NCI-H82 (cell line): ENCODE data around the gene FCHSD2.
A peak's percentile ranks its signal among the peaks of the same experiment; 100 is the strongest.

Source experiments
- DNase-seq: peaks from one replicate; lab custom pipeline; 2025; lab: John Stamatoyannopoulos, UW

FCHSD2 gene

DNA sequence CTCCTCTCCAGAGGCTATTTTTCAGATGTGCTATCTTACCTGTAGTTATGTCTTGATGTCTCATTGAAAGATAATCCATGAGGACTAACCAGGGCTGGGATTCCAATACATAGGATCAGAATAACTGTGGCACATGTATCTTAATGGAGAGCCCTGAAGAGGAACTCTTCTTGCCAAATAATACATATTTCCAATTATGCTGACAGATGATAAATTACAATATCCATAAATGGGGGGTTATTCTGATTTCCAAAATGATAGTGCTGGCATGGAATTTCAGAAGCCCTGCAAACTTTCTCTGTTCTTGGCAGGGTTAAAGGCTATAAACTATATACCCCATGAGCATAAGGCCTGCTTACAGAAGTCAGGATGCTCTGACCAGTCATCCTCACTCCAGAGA is 173.7 kb downstream of the FCHSD2 start:
- no peak for DNase-seq

- no peak for DNase-seq
These were observed 176.4 kb downstream of the FCHSD2 start for GRCh38 chr11:72965672-72966071.

- DNase-seq = no peak
These were observed 179.4 kb downstream of the FCHSD2 start for GRCh38 chr11:72962717-72963116.

- no peak for DNase-seq
These were observed 180.0 kb downstream of the FCHSD2 start for GRCh38 chr11:72962084-72962483.

DNA sequence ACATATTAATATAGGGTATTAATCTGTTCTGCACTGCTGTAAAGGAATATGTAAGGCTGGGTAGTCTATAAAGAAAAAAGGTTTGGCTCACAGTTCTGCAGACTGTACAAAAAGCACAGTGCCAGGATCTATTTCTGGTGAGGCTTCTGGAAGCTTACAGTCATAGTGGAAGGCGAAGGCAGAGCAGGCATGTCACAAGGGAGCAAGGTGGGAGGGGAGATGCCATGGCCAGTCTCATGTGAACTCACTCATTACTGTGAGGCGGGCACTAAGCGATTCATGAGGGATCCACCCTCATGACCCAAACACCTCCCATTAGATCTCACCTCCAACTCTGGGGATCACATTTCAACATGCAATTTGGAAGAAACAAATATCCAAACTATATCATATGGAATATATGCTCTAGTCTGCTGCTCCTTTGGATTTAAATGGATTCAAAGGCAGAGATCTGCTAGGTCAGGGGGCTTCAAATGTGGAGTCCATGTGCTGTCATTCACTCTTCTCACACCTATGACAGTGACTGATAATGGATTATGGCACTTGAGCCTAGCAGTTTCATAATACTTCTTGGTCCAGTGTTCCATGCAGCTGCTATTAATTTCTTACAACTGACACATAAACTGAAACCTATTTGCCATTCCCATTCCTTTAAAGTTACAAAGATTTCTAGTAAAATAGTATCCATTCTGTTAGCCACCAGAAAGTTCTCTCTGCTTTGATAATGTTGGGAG is 182.0 kb downstream of the FCHSD2 start:
- no peak for DNase-seq

GRCh38 chr11:72958791-72959190 is 183.3 kb downstream of the FCHSD2 start:
- no peak for DNase-seq

GRCh38 chr11:72955466-72955865 is 186.7 kb downstream of the FCHSD2 start:
- peak; percentile 37 for DNase-seq

DNA sequence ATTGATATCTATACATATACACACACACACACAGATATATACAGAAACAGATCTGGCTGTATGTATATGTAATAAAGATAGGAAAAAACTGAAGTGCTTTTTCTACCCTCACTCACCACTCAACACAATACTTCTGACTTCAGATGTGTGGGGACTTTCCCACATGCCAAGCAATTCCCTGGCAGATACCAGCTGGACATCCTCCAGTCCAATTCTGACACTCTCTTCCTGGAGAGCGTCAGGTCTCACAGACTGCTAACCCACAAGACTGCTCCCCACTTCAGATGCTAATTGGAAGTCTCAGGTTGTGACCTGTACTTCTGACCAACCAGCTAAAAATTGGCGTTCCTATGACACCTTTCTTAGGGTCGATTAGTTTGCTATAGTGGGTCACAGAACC is 187.3 kb downstream of the FCHSD2 start:
- DNase-seq = no peak

DNA sequence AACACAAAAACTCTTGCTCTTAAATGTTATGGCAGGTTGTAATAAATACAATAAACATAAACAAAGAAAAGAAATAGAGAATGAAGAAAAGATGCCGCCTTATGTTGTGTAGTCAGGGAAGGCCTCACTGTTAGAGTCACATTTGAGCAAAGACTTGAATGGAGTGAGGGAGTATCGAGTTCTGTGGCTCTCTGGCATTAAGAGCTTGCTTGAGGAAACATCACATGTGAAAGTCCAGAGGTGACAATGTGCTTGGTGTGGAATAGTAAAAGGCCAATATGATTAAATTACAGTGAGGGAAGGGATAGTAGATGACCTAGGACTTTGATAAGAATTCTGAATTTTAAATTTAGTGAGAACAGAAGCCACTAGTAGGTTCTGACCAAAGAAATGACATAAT is 188.5 kb downstream of the FCHSD2 start:
- no peak for DNase-seq

DNA sequence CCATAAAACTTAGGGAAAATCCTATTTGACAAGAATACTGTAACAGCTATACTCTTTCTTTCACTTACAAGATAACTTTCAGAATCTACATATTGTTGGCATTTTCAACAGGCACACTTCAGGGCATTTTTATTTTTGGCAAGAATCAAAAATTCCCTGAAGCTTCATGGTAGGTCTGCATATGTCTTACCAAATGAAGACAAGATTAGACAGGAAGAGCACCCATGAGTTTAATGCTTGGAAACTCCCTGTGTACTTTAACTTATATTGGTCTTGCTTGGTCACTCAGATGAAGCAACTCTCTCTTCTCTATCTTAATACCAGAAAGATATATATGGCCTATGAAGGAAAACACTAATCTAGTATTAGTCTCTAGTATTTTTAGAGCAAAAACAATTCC is 190.2 kb downstream of the FCHSD2 start:
- DNase-seq = no peak

DNA sequence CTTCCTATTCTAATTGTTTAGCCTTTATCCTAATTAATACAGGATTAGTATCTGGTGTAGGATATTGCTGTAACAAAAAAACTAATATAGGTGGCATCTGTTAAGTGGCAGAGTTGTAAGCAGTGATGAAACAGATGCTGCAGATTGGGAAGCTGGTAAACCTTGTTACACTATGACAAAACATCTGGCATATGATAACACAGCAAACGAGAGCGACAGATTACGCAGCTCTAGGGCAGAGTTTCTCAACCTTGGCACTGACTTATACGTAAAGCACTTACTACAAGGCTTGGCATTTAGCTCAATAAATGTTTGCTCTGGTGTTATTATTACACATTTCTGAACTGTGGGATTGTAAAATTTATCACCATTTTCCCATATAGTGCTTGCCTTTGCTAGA is 190.9 kb downstream of the FCHSD2 start:
- DNase-seq = peak; percentile 28

- no peak for DNase-seq
These were observed 191.4 kb downstream of the FCHSD2 start for GRCh38 chr11:72950685-72951084.

DNA sequence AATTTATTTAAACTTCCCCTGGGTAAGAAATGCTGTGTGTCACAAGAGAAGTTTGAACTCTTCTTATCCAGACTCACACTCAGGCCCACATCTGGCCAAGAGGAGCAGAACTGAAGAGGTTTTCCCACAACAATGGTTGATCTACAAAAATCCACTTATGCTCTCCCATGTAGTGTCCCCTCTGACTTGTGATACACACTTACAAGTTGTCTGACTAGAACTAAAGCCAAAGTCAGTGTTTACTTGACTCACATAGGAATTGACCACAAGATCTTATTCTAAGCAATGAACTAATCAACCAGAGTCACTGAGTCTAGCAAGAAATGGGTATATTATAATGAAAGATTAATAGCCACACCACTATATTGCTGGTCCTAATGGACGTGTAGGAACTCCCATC is 194.9 kb downstream of the FCHSD2 start:
- DNase-seq = no peak

- DNase-seq = no peak
These were observed 198.5 kb downstream of the FCHSD2 start for GRCh38 chr11:72943664-72944063.

DNA sequence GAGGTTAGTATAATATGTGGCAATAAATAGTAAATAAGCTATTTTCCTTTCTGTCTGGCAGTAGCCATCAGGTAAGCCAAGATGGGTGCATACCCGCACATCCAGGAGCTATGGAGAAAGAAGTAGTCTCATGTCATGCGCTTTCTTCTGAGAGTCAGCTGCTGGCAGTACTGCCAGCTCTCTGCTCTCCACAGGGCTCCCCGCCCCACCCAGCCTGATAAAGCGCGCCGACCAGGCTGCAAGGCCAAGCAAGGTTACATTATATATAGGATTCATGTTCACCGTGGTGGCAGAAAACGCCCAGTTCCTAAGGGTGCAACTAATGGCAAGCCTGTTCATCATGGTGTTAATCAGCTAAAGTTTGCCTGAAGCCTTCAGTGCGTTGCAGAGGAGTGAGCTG is 201.7 kb downstream of the FCHSD2 start:
- no peak for DNase-seq

GRCh38 chr11:72939031-72939430 is 203.1 kb downstream of the FCHSD2 start:
- DNase-seq = no peak

GRCh38 chr11:72937439-72937838 is 204.7 kb downstream of the FCHSD2 start:
- DNase-seq = no peak

- DNase-seq = no peak
These were observed 206.4 kb downstream of the FCHSD2 start for GRCh38 chr11:72935700-72936099.

GRCh38 chr11:72932132-72932570 is 210.0 kb downstream of the FCHSD2 start:
- DNase-seq = no peak

- DNase-seq = peak; percentile 80
These were observed 212.1 kb downstream of the FCHSD2 start for GRCh38 chr11:72930008-72930407.

- no peak for DNase-seq
These were observed 212.9 kb downstream of the FCHSD2 start for GRCh38 chr11:72929256-72929655.

- DNase-seq = no peak
These were observed 214.7 kb downstream of the FCHSD2 start for GRCh38 chr11:72927380-72927779.

- no peak for DNase-seq
These were observed 216.0 kb downstream of the FCHSD2 start for GRCh38 chr11:72926076-72926475.

GRCh38 chr11:72925656-72926055 is 216.5 kb downstream of the FCHSD2 start:
- DNase-seq = no peak
